NT2/D1 (cell line): ENCODE results near the gene MOV10L1.
"Not testable (repeated sequence)": the region's sequence is repeated elsewhere in the genome, so short reads cannot be mapped to it uniquely, and the experiment has no call there.

Source experiments
- DNase-seq: peaks from one replicate; pipeline ENCODE4 v3.0.0-alpha.2; 2011; ENCODE audit warnings: low read depth, low spot score
- H3K27me3 ChIP-seq: 2 replicates; pipeline ENCODE4 v1.6.0; 2011; ENCODE audit warnings: mild to moderate bottlenecking; ENCODE audit not compliant: insufficient read length, insufficient read depth
- H3K36me3 ChIP-seq: 2 replicates; pipeline ENCODE4 v1.6.1; 2011; ENCODE audit warnings: mild to moderate bottlenecking, low read length, mixed read lengths; ENCODE audit not compliant: insufficient read depth, insufficient read length
- H3K4me1 ChIP-seq: 2 replicates; pipeline ENCODE4 v1.5.1; 2011; ENCODE audit not compliant: insufficient read depth, insufficient read length
- H3K4me3 ChIP-seq: 2 replicates; pipeline ENCODE4 v1.5.1; 2011; ENCODE audit warnings: low read depth; ENCODE audit not compliant: insufficient read length
- H3K9ac ChIP-seq: 2 replicates; pipeline ENCODE4 v1.6.0; 2011; ENCODE audit warnings: low read depth; ENCODE audit not compliant: insufficient read length
- H3K9me3 ChIP-seq: 2 replicates; pipeline ENCODE4 v1.5.1; 2011; ENCODE audit warnings: mild to moderate bottlenecking, low read length; ENCODE audit not compliant: insufficient read depth
- SUZ12 ChIP-seq: IDR thresholded peaks from 2 replicates; pipeline ENCODE4 v1.6.1; 2011; ENCODE audit not compliant: insufficient read length, insufficient read depth; ENCODE audit errors: extremely low read depth
- YY1 ChIP-seq: IDR thresholded peaks from 2 replicates; pipeline ENCODE4 v1.6.1; 2011; ENCODE audit not compliant: insufficient read length, insufficient read depth
- ZNF274 ChIP-seq: IDR thresholded peaks from 2 replicates; pipeline ENCODE4 v1.6.1; 2011; ENCODE audit warnings: mild to moderate bottlenecking, low read depth, low read length

The MOV10L1 gene

DNA sequence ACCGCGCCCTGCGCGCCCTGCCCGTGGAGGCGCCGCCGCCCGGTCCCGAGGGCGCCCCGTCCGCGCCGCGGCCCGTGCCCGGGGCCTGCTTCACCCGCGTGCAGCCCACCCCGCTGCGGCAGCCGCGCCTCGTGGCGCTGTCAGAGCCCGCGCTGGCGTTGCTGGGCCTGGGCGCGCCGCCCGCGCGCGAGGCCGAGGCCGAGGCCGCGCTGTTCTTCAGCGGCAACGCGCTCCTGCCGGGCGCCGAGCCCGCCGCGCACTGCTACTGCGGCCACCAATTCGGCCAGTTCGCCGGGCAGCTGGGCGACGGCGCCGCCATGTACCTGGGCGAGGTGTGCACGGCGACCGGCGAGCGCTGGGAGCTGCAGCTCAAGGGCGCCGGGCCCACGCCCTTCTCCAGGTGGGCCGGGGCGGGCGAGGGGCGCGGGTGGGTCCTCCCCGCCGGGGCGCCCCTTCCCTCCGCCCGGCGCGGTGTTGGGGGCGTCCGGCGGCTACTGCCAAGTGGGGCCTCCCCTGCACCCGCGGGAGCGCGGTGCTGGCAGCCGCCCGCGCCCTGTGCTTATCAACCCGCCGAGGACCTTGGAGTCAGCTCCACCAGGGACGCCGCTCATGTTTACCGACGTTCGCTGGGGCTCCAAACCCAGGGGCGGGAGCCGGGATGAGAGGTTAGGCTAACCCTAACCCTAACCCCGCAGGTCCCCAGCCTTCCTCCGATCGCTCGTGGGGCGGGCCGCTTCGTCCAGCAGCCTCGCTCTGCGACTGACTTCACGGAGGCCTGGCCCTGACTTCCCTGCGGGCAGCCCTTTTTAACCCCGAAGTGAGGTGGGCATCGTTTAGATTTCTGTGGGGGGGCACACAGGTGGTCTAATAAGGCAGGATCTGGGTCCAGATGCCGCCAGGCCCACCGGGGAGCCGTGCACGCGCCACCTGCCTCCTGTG, 111.7 kb downstream of the MOV10L1 start:
- H3K4me3 ChIP-seq = peak overlapping the region; percentile 81
- no peak for DNase-seq

DNA sequence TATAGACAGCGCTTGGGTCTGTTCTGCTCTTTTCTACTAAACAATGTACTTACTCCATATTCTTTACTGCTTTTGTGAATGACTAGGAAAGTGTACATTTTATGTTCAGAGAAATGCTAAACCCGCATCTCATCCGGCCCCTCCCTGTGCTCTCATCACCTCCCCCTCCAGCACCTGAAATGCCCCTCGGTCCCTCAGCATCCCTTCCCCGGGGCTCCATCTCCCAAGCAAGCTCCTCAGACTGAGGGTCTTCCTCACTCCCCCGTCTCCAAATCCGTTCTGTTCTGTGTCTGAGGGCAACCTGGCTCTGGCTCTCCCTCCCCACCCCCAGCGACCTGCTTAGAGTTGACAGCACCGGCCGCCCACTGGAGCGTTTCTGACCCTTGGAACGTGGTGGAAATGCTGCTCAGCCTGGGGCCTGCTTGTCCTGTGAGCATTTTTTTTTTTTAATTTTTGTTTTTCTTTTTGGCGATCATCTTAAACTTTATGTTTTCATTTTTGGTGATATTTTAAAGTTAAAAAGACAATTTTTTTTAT, 112.4 kb downstream of the MOV10L1 start:
- H3K4me1 ChIP-seq = peaks cover 17% of the 10 kb centered on the region
- peaks cover 10% of the 10 kb centered on the region for H3K27me3 ChIP-seq
- TF ChIP-seq SUZ12 (no peak), ZNF274 (no peak), YY1 (no peak)
- H3K4me3 ChIP-seq = peak overlapping the region; percentile 81
- no peaks in the 10 kb centered on the region for H3K9me3 ChIP-seq
- peak overlapping the region; percentile 89 for H3K9ac ChIP-seq
- H3K36me3 ChIP-seq = peaks cover 47% of the 10 kb centered on the region
- no peak for DNase-seq

More for the DNA sequence above, 111.7 kb downstream of the MOV10L1 start:
- Histone ChIP-seq H3K36me3 (peaks cover 43% of the 10 kb centered on the region), H3K27me3 (peaks cover 10% of the 10 kb centered on the region), H3K4me1 (peaks cover 16% of the 10 kb centered on the region), H3K9me3 (no peaks in the 10 kb centered on the region), H3K9ac (peak overlapping the region; percentile 89)
- TF ChIP-seq ZNF274 (no peak), YY1 (no peak), SUZ12 (no peak)

DNA sequence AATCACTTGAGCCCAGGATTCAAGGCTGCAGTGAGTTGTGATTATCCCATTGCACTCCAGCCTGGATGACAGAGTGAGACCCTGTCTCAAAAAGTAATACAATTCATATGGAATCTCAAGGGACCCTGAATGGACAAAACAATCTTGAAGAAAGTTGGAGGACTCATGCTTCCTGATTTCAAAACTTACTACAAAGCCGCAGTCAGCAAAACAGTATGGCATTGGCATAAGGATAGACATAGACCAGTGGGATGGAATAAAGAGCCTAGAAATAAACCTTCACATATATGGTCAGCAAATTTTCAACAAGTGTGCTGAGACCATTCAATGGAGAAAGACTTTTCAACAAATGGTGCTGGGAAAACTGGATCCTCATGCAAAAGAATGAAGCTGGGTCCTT, 113.5 kb downstream of the MOV10L1 start:
- peaks cover 51% of the 10 kb centered on the region for H3K36me3 ChIP-seq
- H3K9me3 ChIP-seq = no peaks in the 10 kb centered on the region
- H3K4me1 ChIP-seq = peaks cover 17% of the 10 kb centered on the region
- H3K4me3 ChIP-seq = no peak overlapping the region
- H3K27me3 ChIP-seq = peaks cover 10% of the 10 kb centered on the region
- no peak for TF ChIP-seq YY1
- no peak for TF ChIP-seq ZNF274
- no peak for TF ChIP-seq SUZ12
- DNase-seq = no peak
- H3K9ac ChIP-seq = no peak overlapping the region

- Histone ChIP-seq H3K9ac (no peak overlapping the region), H3K4me3 (no peak overlapping the region), H3K4me1 (peaks cover 16% of the 10 kb centered on the region), H3K9me3 (no peaks in the 10 kb centered on the region), H3K36me3 (peaks cover 52% of the 10 kb centered on the region), H3K27me3 (peaks cover 10% of the 10 kb centered on the region)
- DNase-seq = no peak
- TF ChIP-seq SUZ12 = no peak
- no peak for TF ChIP-seq ZNF274
- no peak for TF ChIP-seq YY1
These were observed 114.8 kb downstream of the MOV10L1 start for GRCh38 chr22:50204571-50204970.

- not testable (repeated sequence) for DNase-seq, H3K4me3 ChIP-seq, H3K9me3 ChIP-seq, H3K9ac ChIP-seq
- H3K36me3 ChIP-seq = peaks cover 52% of the 10 kb centered on the region
- peaks cover 15% of the 10 kb centered on the region for H3K4me1 ChIP-seq
- H3K27me3 ChIP-seq = peaks cover 10% of the 10 kb centered on the region
These were observed 115.2 kb downstream of the MOV10L1 start for GRCh38 chr22:50204998-50205397.

- peak overlapping the region; percentile 8 for H3K4me3 ChIP-seq
- no peak for DNase-seq
- peak overlapping the region; percentile 50 for H3K9ac ChIP-seq
- H3K4me1 ChIP-seq = peaks cover 18% of the 10 kb centered on the region
- H3K9me3 ChIP-seq = no peaks in the 10 kb centered on the region
- peaks cover 10% of the 10 kb centered on the region for H3K27me3 ChIP-seq
- peaks cover 62% of the 10 kb centered on the region for H3K36me3 ChIP-seq
- TF ChIP-seq ZNF274 (no peak), YY1 (no peak), SUZ12 (no peak)
These were observed 116.2 kb downstream of the MOV10L1 start for GRCh38 chr22:50205781-50206569.

- no peak overlapping the region for H3K9ac ChIP-seq
- H3K36me3 ChIP-seq = peaks cover 65% of the 10 kb centered on the region
- TF ChIP-seq YY1 = no peak
- no peak for TF ChIP-seq SUZ12
- TF ChIP-seq ZNF274 = no peak
- H3K4me1 ChIP-seq = peaks cover 18% of the 10 kb centered on the region
- H3K27me3 ChIP-seq = peaks cover 6% of the 10 kb centered on the region
- H3K4me3 ChIP-seq = no peak overlapping the region
- H3K9me3 ChIP-seq = no peaks in the 10 kb centered on the region
- DNase-seq = peak; percentile 33
These were observed 116.8 kb downstream of the MOV10L1 start for GRCh38 chr22:50206599-50206998.
